PC-3 (cell line): ENCODE data around the gene LCNL1.

Source experiments
- CTCF ChIP-seq: fragments of 300-600 bp; sonication (generic); conservative IDR thresholded peaks from 2 replicates; pipeline ENCODE4 v1.5.1; 2017; ENCODE audit warnings: antibody characterized with exemption, low read depth, mild to moderate bottlenecking, low read length
- EZH2 ChIP-seq: fragments of 300-600 bp; sonication (generic); IDR thresholded peaks from one replicate; pipeline ENCODE4 v1.6.1; 2017; ENCODE audit warnings: antibody characterized with exemption, mild to moderate bottlenecking, low read length; ENCODE audit not compliant: unreplicated experiment
- EZH2phosphoT487 ChIP-seq: fragments of 300-600 bp; sonication (generic); IDR thresholded peaks from 2 replicates; pipeline ENCODE4 v1.6.1; 2018; ENCODE audit warnings: mild to moderate bottlenecking, antibody characterized with exemption, low read length, borderline replicate concordance

- TF ChIP-seq CTCF, result no peak
- TF ChIP-seq EZH2, result no peak
- no peak for TF ChIP-seq EZH2phosphoT487
These were observed 32.2 kb downstream of the LCNL1 start for GRCh38 chr9:137014776-137015539.
